A172 (cell line): ENCODE measurements around the gene ERRFI1. TPM values are rescaled to one million over a fixed set of nuclear protein-coding genes. Genes with fewer than 3 reads are reported as not detected.

ENCODE experiments used
- DNase-seq: peaks from one replicate; pipeline ENCODE4 v3.0.0-alpha.2; 2015; ENCODE audit warnings: low spot score
- total RNA-seq: library from RNA; depleted of rRNA; stranded (reverse); fragments of >200 nt; shearing (Covaris generic); gene quantifications from 2 replicates; pipeline ENCODE4 v1.2.3, GENCODE V29; 2014

ERRFI1 gene
- total RNA-seq, 1 experiment from 2014 or later = 100 TPM

- DNase-seq = no peak
These were observed 22.5 kb downstream of the ERRFI1 start for GRCh38 chr1:8003438-8004112.

GRCh38 chr1:8002921-8003320 lies 23.2 kb downstream of the ERRFI1 start:
- DNase-seq = no peak

- no peak for DNase-seq
These were observed 23.7 kb downstream of the ERRFI1 start for GRCh38 chr1:8002329-8002910.

GRCh38 chr1:7995437-7995836 lies 30.7 kb downstream of the ERRFI1 start:
- no peak for DNase-seq

DNA sequence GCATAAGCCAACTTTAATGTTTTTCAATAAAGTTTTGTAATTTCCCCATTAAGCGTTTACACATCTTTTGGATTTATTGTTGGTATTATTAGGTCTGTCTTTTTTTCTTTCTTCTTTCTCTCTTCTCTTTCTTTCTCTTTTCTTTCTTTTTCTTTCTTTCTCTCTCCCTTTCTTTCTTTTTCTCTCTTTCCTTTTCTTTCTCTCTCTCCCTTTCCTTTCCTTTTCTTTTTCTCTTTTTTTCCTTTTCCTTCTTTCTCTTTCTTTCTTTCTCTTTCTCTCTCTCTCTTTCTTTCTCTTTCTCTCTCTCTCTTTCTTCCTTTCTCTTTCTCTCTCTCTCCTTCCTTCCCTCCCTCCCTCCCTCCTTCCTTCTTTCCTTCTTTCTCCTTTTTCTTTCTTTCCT lies 31.3 kb downstream of the ERRFI1 start:
- no peak for DNase-seq

- peak; percentile 37 for DNase-seq
These were observed 32.3 kb downstream of the ERRFI1 start for GRCh38 chr1:7993593-7994479.

DNA sequence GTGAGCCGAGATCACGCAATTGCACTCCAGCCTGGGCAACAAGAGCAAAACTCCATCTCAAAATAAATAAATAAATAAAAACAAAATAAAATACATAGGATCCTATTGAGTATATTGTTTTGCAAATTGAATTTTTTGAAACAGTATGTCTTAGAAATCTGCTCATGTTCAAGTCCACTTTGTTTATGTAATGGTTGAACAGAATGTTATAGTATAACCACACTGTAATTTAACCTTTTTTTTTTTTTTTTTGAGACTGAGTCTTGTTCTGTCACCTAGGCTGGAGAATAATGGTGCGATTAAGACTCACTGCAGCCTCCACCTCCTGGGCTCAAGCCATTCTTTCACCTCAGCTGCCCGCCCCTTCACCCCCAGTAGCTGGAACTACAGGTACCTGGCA lies 33.2 kb downstream of the ERRFI1 start:
- DNase-seq = no peak

DNA sequence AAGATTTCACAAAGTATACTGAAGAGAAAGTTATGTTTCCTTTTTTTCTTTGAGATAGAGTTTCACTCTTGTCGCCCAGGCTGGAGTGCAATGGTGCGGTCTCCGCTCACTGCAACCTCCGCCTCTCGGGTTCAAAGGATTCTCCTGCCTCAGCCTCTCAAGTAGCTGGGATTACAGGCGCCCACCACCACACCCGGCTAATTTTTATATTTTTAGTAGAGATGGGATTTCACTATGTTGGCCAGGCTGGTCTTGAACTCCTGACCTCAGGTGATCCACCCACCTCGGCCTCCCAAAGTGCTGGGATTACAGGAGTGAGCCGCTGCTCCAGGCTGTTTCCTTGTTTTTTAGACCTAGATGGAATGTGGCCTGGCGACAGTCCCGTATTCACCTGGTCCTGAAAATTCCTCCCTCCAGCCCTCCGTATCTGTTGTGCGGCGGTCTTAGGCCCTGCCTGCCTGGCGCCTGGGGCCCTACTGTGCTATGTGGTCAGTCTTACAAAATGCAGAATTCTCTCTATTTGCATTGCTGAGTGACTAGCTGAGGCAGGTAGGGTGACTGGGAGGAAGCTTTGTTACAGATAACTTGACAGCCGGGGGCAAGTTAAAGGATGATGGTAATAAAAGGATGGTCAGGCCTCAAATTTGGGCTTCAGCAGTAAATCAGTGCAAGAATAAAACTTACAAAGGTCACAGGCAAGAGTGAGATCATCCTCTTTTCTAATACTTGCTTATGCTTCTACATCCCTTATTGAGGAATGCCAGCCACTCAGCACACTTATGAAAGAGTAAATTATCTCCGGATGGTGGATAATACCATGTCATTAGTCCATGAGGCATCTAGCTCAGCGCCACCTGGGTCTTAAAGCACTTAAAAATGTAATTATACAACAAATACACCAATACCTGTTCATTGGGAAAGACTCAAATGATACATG lies 34.3 kb downstream of the ERRFI1 start:
- DNase-seq = no peak

DNA sequence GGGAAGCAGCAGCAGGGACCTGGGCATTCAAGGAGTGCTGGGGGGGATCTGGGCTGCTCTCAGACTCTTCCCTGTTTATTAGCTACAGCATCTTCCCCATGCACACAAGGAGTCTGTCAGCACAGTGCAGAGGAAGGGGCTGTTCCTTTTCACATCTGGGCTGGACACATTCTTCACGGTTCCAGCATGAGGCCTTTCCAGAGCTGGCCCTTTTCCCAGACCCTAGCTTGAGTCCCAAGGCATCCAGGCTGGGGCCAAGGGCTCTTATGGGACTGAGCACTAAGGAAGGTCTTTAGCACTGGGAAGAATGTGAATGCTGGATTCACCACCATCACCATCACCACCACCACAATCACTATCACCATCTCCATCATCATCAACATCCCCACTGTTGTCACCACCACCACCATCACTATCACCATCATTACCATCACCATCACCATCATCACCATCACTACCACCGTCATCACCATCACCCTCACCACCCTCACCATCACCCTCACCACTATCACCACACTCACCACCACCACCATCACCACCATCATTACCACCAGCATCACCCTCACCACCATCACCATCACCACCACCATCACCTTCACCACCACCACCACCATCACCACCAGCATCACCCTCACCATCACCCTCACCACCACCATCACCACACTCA lies 36.2 kb downstream of the ERRFI1 start:
- no peak for DNase-seq

DNA sequence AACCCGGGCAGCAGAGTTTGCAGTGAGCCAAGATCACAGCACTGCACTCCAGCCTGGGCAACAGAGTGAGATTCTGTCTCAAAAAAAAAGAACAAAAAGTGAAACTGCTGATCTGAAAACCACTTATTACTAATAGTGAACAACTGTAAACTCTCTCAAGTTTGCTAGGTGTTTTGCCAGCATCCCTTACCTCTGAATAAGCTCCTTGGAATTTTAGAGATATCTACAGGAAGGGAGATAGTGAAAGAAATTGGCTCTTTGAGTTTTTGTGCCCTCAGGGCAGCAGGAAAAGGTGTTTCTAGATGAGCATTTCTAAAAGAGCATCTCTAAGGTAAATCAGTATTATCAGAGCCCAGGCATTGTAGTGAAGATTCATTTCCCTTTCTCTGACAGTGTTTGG lies 37.5 kb downstream of the ERRFI1 start:
- no peak for DNase-seq

GRCh38 chr1:7987528-7987927 lies 38.6 kb downstream of the ERRFI1 start:
- no peak for DNase-seq

GRCh38 chr1:7985851-7986612 lies 40.1 kb downstream of the ERRFI1 start:
- no peak for DNase-seq

GRCh38 chr1:7984811-7985210 lies 41.3 kb downstream of the ERRFI1 start:
- no peak for DNase-seq

DNA sequence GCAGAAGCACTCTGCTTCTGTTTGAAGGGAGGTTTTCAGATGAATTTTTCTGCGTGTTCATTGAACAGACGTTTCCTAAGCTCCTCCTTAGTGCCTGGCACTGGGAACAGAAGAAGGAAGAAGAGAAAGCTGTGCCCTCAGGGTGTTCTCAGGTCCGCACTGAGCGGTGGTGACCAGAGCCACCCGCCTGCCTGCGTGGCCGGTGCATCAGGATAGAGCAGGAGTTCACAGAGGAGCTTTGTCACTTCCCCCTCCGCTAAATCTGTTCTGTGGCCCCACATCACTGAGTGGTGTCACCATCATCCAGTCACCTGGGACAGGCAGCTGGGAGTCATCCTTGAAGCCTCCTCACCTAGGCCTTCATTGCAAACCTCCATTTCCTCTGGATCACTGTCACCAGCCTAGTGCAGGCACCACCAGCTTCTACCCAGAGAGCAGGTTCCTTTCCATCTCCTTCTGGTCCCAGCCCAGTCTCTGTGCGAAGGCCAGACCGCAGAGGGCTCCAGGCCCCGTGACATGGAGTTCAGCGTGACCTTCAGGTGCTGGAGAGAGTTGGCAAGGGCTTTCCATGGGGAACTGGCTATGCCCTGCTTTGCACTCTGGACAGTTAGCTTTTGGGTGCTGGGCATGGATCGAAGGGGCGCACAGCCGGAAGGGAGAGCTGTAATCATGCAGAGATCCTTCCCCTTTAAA lies 42.9 kb downstream of the ERRFI1 start:
- no peak for DNase-seq

DNA sequence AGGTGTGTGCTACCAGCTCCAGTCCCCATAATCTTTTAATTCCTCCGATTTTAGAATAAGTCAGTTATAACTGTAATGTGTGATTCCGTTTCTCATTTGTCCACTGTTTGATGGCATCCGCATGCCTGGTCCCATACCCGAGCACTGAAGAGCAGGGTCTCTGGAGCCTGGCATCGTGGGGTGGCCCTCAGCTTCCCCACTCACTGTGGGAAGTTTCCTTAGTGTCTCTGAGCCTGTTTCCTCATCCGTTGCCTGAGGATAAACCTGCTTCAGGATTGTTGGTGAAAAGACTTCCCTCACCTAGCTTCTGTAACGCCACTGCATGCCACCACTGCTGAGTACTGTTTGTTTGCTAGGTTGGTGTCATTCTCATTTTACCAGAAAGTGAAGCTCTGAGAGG lies 45.1 kb downstream of the ERRFI1 start:
- DNase-seq = no peak

DNA sequence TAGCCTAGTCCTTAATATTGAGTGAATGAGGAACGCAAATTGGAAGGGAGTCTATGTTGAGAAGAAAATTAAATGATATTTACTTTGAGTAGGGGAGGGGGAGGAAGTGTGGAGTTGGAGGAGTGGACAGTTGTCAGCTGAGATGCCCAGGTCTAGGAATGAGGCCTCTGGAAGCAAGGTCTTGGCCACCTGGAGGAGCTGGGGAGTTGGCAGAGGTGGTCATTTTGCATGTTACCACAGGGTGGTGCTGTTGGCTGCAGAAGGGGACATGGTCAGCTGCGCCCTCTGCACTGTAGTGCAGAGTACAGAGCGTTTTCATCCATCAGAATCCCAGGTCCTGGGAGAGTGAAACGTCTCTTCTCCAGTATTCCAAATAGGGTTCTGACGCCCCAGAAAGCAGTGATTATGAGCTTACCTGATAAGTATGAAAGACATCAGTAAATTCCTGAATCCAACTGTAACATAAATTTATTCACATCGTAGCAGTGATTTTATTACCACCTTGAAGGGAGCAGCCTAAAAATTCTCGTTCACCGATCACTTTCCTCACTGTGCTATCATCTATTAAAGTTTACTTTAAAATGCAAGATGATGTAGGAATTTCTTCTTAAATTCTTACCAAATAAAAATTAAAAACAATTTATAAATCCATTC lies 50.8 kb downstream of the ERRFI1 start:
- DNase-seq = peak; percentile 73

DNA sequence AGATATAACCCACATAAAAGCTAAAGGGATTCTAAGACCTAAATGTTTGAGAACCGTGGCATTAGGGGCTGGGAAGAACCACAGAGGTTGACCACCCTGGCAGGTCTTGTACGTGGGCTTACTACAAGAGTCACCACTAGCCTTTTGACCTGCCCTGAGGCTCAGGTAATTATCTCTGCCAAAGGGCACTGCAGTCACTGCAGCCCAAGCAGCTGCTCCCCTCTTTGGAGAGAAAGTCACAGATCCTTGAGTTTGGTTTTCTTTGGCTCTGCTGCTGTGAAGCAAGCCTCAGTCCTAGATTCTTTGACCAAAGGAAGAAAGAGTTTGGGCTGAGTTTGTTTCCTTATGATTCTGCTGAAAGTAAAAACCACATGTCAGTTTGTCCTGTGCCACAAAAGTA lies 53.0 kb downstream of the ERRFI1 start:
- DNase-seq = no peak

DNA sequence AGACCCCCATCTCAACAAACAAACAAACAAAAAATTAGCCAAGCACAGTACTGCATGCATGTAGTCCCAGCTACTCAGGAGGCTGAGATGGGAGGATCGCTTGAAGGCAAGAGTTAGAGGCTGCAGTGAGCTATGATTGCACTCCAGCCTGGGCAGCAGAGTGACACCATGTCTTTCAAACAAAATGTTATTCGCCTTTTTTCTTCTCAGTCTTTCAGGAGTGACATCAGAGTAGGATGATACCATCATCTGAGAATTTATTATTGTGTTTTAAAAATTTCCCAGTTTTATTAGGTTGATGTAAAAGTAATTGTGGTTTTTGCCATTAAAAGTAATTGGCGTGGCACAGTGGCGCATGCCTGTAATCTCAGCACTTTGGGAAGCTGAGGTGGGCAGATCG lies 53.8 kb downstream of the ERRFI1 start:
- no peak for DNase-seq

DNA sequence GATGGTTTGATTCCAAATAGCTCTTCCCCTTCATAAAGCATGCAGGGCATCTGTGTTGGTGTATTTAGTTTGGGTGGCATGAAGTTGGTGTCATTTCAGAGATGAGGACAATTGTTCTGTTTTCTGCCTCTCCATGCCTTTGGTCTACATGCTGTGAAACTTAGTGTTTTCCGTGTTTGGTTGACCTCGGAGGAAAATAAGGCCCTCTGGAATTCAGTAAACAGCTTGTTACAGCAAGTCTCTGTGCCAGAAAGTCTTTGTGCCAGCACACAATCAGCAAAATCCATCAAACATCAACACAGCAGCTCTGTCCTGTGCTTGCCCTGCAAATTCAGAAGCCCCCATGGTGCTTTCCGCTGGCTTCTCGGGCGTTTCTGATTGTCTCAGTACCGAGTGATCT lies 55.1 kb downstream of the ERRFI1 start:
- DNase-seq = no peak
